ENCODE results near the gene LBX1.

LBX1 gene

GRCh38 chr10:101246639-101247038 is 17.4 kb upstream of the LBX1 start:
- no peak overlapping the region for H3K4me3 ChIP-seq (ENCODE audit: control insufficient read depth, low read depth, low read length)
- DNase-seq (ENCODE audit: low read depth) = no peak
- TF ChIP-seq CTCF (IDR thresholded peaks at IDR 0.05; ENCODE audit: control insufficient read depth, insufficient read depth, low read depth, low read length, missing control alignments) = no peak

- no peak overlapping the region for H3K4me3 ChIP-seq (ENCODE audit: control insufficient read depth, low read depth, low read length)
- no peak for DNase-seq (ENCODE audit: low read depth)
- no peak for TF ChIP-seq CTCF (IDR thresholded peaks at IDR 0.05; ENCODE audit: control insufficient read depth, insufficient read depth, low read depth, low read length, missing control alignments)
Measured at GRCh38 chr10:101244321-101245050, 15.2 kb upstream of the LBX1 start.

GRCh38 chr10:101241840-101242707 is 12.8 kb upstream of the LBX1 start:
- DNase-seq (ENCODE audit: low read depth) = no peak
- no peak for TF ChIP-seq CTCF (IDR thresholded peaks at IDR 0.05; ENCODE audit: control insufficient read depth, insufficient read depth, low read depth, low read length, missing control alignments)
- H3K4me3 ChIP-seq (ENCODE audit: control insufficient read depth, low read depth, low read length) = no peak overlapping the region

- DNase-seq (ENCODE audit: low read depth) = no peak
- no peak for TF ChIP-seq CTCF (IDR thresholded peaks at IDR 0.05; ENCODE audit: control insufficient read depth, insufficient read depth, low read depth, low read length, missing control alignments)
- no peak overlapping the region for H3K4me3 ChIP-seq (ENCODE audit: control insufficient read depth, low read depth, low read length)
Measured at GRCh38 chr10:101238732-101239105, 9.5 kb upstream of the LBX1 start.

- TF ChIP-seq CTCF (IDR thresholded peaks at IDR 0.05; ENCODE audit: control insufficient read depth, insufficient read depth, low read depth, low read length, missing control alignments) = no peak
- H3K4me3 ChIP-seq (ENCODE audit: control insufficient read depth, low read depth, low read length) = no peak overlapping the region
- no peak for DNase-seq (ENCODE audit: low read depth)
Measured at GRCh38 chr10:101237982-101238731, 8.9 kb upstream of the LBX1 start.

Measured in AG09309 (cell line).